ENCODE results near the gene MCF2L. TPM values are rescaled to one million over a fixed set of nuclear protein-coding genes. Genes with fewer than 3 reads are reported as not detected.
"Not testable (repeated sequence)": the region's sequence is repeated elsewhere in the genome, so short reads cannot be mapped to it uniquely, and the experiment has no call there.

The MCF2L gene
- total RNA-seq, 1 donor from 2014 or later: 12.3 TPM

DNA sequence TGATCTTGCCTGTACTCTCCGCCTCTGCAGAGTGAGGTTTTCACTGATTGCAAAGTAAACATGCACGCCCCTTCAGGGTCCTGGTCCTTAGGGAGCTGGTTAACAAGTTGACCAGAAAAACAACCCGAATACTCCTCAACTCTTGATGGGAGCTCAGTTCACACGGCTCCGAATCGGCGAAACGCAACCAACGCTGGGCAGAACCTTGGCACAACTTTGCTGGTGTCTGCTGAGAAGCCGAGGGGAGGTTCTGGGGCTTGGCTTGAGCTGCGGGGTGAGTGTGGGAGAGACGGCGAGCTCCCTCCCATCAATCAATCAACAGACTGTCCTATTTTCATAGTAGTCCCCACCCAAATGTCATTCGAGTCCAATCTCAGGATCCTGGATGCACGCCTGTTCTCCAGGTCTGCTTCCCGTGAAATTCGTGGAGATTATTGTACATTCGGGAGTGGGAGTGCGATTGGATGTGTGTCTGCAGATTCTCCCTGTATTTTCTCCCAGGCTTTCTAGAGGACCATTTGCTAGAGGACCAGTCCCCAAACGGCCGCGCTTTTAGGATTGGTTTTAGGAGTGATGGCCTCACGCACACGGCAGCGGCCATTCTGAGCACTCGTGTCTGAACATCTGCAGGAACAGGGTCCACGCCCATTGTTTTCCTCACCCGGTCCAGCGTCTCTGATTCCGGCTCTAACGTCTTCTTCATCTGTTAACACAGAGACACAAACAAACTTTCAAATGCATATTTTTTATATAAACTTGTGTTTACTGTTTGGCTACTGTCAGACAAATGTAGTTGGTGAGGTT is 85.0 kb downstream of the MCF2L start:
- DNase-seq (ENCODE audit: low read depth): no peak
- Histone ChIP-seq H3K36me3 (ENCODE audit: control insufficient read depth, insufficient read depth, low read length) (no peaks in the 10 kb centered on the region), H3K4me3 (ENCODE audit: low read depth, low read length) (no peak overlapping the region), H3K27me3 (ENCODE audit: control insufficient read depth, insufficient read depth, low read length) (peaks cover 32% of the 10 kb centered on the region)
- TF ChIP-seq, protein P1, sequence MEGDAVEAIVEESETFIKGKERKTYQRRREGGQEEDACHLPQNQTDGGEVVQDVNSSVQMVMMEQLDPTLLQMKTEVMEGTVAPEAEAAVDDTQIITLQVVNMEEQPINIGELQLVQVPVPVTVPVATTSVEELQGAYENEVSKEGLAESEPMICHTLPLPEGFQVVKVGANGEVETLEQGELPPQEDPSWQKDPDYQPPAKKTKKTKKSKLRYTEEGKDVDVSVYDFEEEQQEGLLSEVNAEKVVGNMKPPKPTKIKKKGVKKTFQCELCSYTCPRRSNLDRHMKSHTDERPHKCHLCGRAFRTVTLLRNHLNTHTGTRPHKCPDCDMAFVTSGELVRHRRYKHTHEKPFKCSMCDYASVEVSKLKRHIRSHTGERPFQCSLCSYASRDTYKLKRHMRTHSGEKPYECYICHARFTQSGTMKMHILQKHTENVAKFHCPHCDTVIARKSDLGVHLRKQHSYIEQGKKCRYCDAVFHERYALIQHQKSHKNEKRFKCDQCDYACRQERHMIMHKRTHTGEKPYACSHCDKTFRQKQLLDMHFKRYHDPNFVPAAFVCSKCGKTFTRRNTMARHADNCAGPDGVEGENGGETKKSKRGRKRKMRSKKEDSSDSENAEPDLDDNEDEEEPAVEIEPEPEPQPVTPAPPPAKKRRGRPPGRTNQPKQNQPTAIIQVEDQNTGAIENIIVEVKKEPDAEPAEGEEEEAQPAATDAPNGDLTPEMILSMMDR (IDR thresholded peaks at IDR 0.05; ENCODE audit: insufficient read depth, low read length, poor library complexity, severe bottlenecking): no peak

- Histone ChIP-seq H3K27me3 (ENCODE audit: control insufficient read depth, insufficient read depth, low read length) (peaks cover 13% of the 10 kb centered on the region), H3K4me3 (ENCODE audit: low read depth, low read length) (no peak overlapping the region), H3K36me3 (ENCODE audit: control insufficient read depth, insufficient read depth, low read length) (no peaks in the 10 kb centered on the region)
- TF ChIP-seq, protein P1 (IDR thresholded peaks at IDR 0.05; ENCODE audit: insufficient read depth, low read length, poor library complexity, severe bottlenecking): no peak
- no peak for DNase-seq (ENCODE audit: low read depth)
Observed at GRCh38 chr13:113057084-113057483, 88.1 kb downstream of the MCF2L start.

DNA sequence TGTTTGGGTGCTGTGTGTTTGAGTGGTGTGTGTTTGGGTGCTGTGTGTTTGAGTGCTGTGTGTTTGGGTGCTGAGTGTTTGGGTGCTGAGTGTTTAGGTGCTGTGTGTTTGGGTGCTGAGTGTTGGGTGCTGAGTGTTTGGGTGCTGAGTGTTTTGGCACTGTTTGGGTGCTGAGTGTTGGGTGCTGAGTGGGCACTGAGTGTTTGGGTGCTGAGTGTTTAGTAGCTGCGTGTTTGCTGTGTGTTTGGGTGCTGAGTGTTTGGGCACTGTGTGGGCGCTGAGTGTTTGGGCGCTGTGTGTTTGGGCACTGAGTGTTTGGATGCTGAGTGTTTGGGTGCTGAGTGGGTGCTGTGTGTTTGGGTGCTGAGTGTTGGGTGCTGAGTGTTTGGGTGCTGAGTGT is 88.5 kb downstream of the MCF2L start:
- DNase-seq (ENCODE audit: low read depth); H3K27me3 ChIP-seq (ENCODE audit: control insufficient read depth, insufficient read depth, low read length); H3K4me3 ChIP-seq (ENCODE audit: low read depth, low read length); H3K36me3 ChIP-seq (ENCODE audit: control insufficient read depth, insufficient read depth, low read length): not testable (repeated sequence)

DNA sequence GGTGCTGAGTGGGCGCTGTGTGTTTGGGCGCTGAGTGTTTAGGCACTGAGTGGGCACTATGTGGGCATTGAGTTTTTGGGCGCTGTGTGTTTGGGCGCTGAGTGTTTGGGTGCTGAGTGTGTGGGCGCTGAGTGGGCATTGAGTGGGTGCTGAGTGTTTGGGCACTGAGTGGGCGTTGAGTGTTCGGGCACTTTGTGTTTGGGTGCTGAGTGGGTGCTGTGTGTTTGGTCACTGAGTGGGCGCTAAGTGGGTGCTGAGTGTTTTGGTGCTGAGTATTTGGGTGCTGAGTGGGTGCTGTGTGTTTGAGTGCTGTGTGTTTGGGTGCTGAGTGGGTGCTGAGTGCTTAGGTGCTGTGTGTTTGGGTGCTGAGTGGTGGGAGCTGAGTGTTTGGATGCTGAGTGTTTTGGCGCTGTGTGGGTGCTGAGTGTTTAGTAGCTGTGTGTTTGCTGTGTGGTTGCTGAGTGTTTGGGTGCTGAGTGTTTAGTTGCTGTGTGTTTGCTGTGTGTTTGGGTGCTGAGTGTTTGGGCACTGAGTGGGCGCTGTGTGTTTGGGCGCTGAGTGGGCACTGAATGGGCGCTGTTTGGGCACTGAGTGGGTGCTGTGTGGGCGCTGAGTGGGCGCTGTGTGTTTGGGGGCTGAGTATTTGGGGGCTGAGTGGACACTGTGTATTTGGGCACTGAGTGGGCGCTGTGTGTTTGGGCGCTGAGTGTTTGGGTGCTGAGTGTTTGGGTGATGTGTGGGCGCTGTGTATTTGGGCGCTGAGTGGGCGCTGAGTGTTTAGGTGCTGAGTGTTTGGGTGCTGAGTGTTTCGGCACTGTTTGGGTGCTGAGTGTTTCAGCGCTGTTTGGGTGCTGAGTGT is 89.3 kb downstream of the MCF2L start:
- TF ChIP-seq, protein P1 (IDR thresholded peaks at IDR 0.05; ENCODE audit: insufficient read depth, low read length, poor library complexity, severe bottlenecking): no peak
- no peaks in the 10 kb centered on the region for H3K36me3 ChIP-seq (ENCODE audit: control insufficient read depth, insufficient read depth, low read length)
- H3K27me3 ChIP-seq (ENCODE audit: control insufficient read depth, insufficient read depth, low read length): peaks cover 4% of the 10 kb centered on the region
- no peak overlapping the region for H3K4me3 ChIP-seq (ENCODE audit: low read depth, low read length)
- DNase-seq (ENCODE audit: low read depth): no peak

DNA sequence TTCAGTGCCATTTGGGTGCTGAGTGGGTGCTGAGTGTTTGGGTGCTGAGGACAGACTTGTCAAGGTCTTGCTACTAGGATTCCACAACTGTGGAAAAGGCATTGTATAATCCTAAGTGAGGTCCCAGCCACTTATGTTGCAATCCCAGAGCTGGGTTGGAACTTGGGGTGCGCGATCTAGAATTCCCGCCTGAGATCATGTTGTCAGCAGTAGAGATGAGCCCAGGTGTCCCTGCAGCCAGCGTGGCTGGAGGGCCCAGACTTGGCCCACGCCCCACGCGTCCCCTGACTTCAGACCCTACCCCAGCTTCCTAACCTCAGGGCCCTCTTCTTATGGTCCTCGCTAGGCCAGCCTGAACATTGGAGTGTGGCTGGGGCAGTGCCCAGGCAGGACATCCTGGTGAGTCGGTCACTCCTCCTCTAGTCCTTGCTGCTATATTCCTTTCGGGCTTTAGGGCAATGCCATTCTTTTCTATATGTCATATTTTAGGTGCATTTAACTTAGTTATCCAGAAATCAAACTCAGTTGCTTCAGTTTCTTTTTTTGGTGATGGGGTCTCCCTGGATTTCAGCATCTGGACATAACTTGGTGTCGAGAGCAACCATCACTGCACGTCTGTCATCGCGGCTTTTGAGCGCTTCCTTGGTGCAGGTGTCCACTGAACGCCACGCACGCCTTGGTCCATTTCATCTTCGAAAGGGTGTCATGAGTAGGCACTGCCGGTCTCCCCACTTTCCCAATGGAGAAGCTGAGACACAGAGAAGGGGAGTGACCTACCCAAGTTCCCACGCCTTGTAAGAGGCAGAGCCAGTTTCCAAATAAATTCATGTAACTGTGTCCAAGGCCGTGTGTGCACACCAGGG is 90.2 kb downstream of the MCF2L start:
- Histone ChIP-seq H3K27me3 (ENCODE audit: control insufficient read depth, insufficient read depth, low read length) (no peaks in the 10 kb centered on the region), H3K36me3 (ENCODE audit: control insufficient read depth, insufficient read depth, low read length) (no peaks in the 10 kb centered on the region), H3K4me3 (ENCODE audit: low read depth, low read length) (no peak overlapping the region)
- DNase-seq (ENCODE audit: low read depth): no peak
- TF ChIP-seq, protein P1 (IDR thresholded peaks at IDR 0.05; ENCODE audit: insufficient read depth, low read length, poor library complexity, severe bottlenecking): no peak
